Dendritic cell treated with granulocyte-macrophage colony-stimulating factor and Interleukin-4, amounts not matched to agents 40 ng/mL and 50 ng/mL, for 4 days (primary cell): Measurements from ENCODE around the gene ACD.
A peak's percentile ranks its signal among the peaks of the same experiment; 100 is the strongest.

Source experiments
- H3K27ac Mint-ChIP-seq: one replicate; pipeline ENCODE4 v1.8.0; 2022; ENCODE audit warnings: mild to moderate bottlenecking, mixed read lengths
- H3K27me3 Mint-ChIP-seq: one replicate; pipeline ENCODE4 v1.8.0; 2022; ENCODE audit warnings: mild to moderate bottlenecking, mixed read lengths
- H3K36me3 Mint-ChIP-seq: one replicate; pipeline ENCODE4 v1.8.0; 2022; ENCODE audit warnings: low read depth, mixed read lengths
- H3K4me1 Mint-ChIP-seq: one replicate; pipeline ENCODE4 v1.8.0; 2022; ENCODE audit warnings: low read depth, mixed read lengths
- H3K4me3 Mint-ChIP-seq: one replicate; pipeline ENCODE4 v1.8.0; 2022; ENCODE audit warnings: mild to moderate bottlenecking, moderate library complexity, mixed read lengths
- H3K9me3 Mint-ChIP-seq: one replicate; pipeline ENCODE4 v1.8.0; 2022; ENCODE audit warnings: mixed read lengths
- intact Hi-C: fragments of 100-400 bp; cut with micrococcal nuclease; formaldehyde crosslinking; loops from one replicate; pipeline ENCODE4 v1.15.0; 2022

The ACD gene

GRCh38 chr16:67685388-67686112, 25.5 kb upstream of the ACD start:
- no peaks in the 10 kb centered on the region for H3K27me3 Mint-ChIP-seq
- no peaks in the 10 kb centered on the region for H3K9me3 Mint-ChIP-seq
- peaks cover 52% of the 10 kb centered on the region for H3K36me3 Mint-ChIP-seq
- no peak overlapping the region for H3K4me3 Mint-ChIP-seq
- intact Hi-C loops, result no loop called here
- no peak overlapping the region for H3K27ac Mint-ChIP-seq
- peaks cover 6% of the 10 kb centered on the region for H3K4me1 Mint-ChIP-seq

- Mint-ChIP-seq H3K4me3 (no peak overlapping the region), H3K9me3 (no peaks in the 10 kb centered on the region), H3K27me3 (no peaks in the 10 kb centered on the region), H3K36me3 (peaks cover 56% of the 10 kb centered on the region), H3K4me1 (peaks cover 6% of the 10 kb centered on the region), H3K27ac (no peak overlapping the region)
- intact Hi-C loops, result no loop called here
These were observed 23.7 kb upstream of the ACD start for GRCh38 chr16:67683767-67684166.

GRCh38 chr16:67679935-67680897, 20.2 kb upstream of the ACD start:
- H3K4me3 Mint-ChIP-seq, result no peak overlapping the region
- H3K36me3 Mint-ChIP-seq, result peaks cover 63% of the 10 kb centered on the region
- no peak overlapping the region for H3K27ac Mint-ChIP-seq
- H3K4me1 Mint-ChIP-seq, result peaks cover 7% of the 10 kb centered on the region
- H3K9me3 Mint-ChIP-seq, result no peaks in the 10 kb centered on the region
- H3K27me3 Mint-ChIP-seq, result no peaks in the 10 kb centered on the region
- intact Hi-C loops, result loop anchor here (5.0 kb wide), 1 partner anchor 37 kb away; the partner anchor contains the start of gene GFOD2

GRCh38 chr16:67678354-67679023, 18.4 kb upstream of the ACD start:
- Mint-ChIP-seq H3K4me3 (no peak overlapping the region), H3K4me1 (peaks cover 24% of the 10 kb centered on the region), H3K9me3 (no peaks in the 10 kb centered on the region), H3K27me3 (no peaks in the 10 kb centered on the region), H3K36me3 (peaks cover 52% of the 10 kb centered on the region), H3K27ac (no peak overlapping the region)
- intact Hi-C loops, result loop anchor here (5.0 kb wide), 1 partner anchor 39 kb away; the partner anchor contains the start of gene GFOD2

GRCh38 chr16:67677712-67678111, 17.7 kb upstream of the ACD start:
- intact Hi-C loops, result loop anchor here (5.0 kb wide), 1 partner anchor 40 kb away; the partner anchor contains the start of gene GFOD2

GRCh38 chr16:67676939-67677338, 16.9 kb upstream of the ACD start:
- Mint-ChIP-seq H3K9me3 (no peaks in the 10 kb centered on the region), H3K27ac (no peak overlapping the region)

More at GRCh38 chr16:67677712-67678111, 17.7 kb upstream of the ACD start:
- no peaks in the 10 kb centered on the region for H3K27me3 Mint-ChIP-seq
- peaks cover 45% of the 10 kb centered on the region for H3K36me3 Mint-ChIP-seq
- peaks cover 32% of the 10 kb centered on the region for H3K4me1 Mint-ChIP-seq
- no peaks in the 10 kb centered on the region for H3K9me3 Mint-ChIP-seq
- no peak overlapping the region for H3K4me3 Mint-ChIP-seq
- H3K27ac Mint-ChIP-seq, result no peak overlapping the region

GRCh38 chr16:67676516-67676915, 16.5 kb upstream of the ACD start:
- Mint-ChIP-seq H3K27me3 (no peaks in the 10 kb centered on the region), H3K27ac (no peak overlapping the region), H3K9me3 (no peaks in the 10 kb centered on the region), H3K36me3 (peaks cover 36% of the 10 kb centered on the region), H3K4me1 (peaks cover 38% of the 10 kb centered on the region), H3K4me3 (no peak overlapping the region)
- intact Hi-C loops, result loop anchor here (5.0 kb wide), 1 partner anchor 41 kb away; the partner anchor contains the start of gene GFOD2

More at GRCh38 chr16:67676939-67677338, 16.9 kb upstream of the ACD start:
- intact Hi-C loops, result loop anchor here (5.0 kb wide), 1 partner anchor 40 kb away; the partner anchor contains the start of gene GFOD2
- Mint-ChIP-seq H3K36me3 (peaks cover 37% of the 10 kb centered on the region), H3K4me3 (no peak overlapping the region), H3K27me3 (no peaks in the 10 kb centered on the region), H3K4me1 (peaks cover 38% of the 10 kb centered on the region)

GRCh38 chr16:67675999-67676398, 15.9 kb upstream of the ACD start:
- Mint-ChIP-seq H3K27me3 (no peaks in the 10 kb centered on the region), H3K4me1 (peaks cover 38% of the 10 kb centered on the region)

GRCh38 chr16:67675579-67675935, 15.5 kb upstream of the ACD start:
- H3K4me1 Mint-ChIP-seq, result peaks cover 38% of the 10 kb centered on the region
- H3K27me3 Mint-ChIP-seq, result no peaks in the 10 kb centered on the region
- no peaks in the 10 kb centered on the region for H3K9me3 Mint-ChIP-seq
- peaks cover 27% of the 10 kb centered on the region for H3K36me3 Mint-ChIP-seq
- H3K4me3 Mint-ChIP-seq, result no peak overlapping the region
- H3K27ac Mint-ChIP-seq, result peak overlapping the region; percentile 88
- intact Hi-C loops, result loop anchor here (5.0 kb wide), 1 partner anchor 42 kb away; the partner anchor contains the start of gene GFOD2

More at GRCh38 chr16:67675999-67676398, 15.9 kb upstream of the ACD start:
- intact Hi-C loops, result loop anchor here (5.0 kb wide), 1 partner anchor 41 kb away; the partner anchor contains the start of gene GFOD2
- Mint-ChIP-seq H3K27ac (no peak overlapping the region), H3K9me3 (no peaks in the 10 kb centered on the region), H3K4me3 (no peak overlapping the region), H3K36me3 (peaks cover 31% of the 10 kb centered on the region)

- intact Hi-C loops, result loop anchor here (5.0 kb wide), 2 partner anchors 42 to 367 kb away; partner anchors contain the start of gene GFOD2
These were observed 15.0 kb upstream of the ACD start for GRCh38 chr16:67674851-67675578.

GRCh38 chr16:67673712-67674580, 13.9 kb upstream of the ACD start:
- Mint-ChIP-seq H3K27me3 (no peaks in the 10 kb centered on the region), H3K36me3 (peaks cover 18% of the 10 kb centered on the region), H3K4me1 (peaks cover 44% of the 10 kb centered on the region), H3K27ac (peak overlapping the region; percentile 88), H3K4me3 (peak overlapping the region; percentile 56), H3K9me3 (no peaks in the 10 kb centered on the region)
- intact Hi-C loops, result loop anchor here (1.0 to 5.0 kb wide), 4 partner anchors 133 to 368 kb away; partner anchors contain the start of genes RANBP10 and TSNAXIP1

More at GRCh38 chr16:67674851-67675578, 15.0 kb upstream of the ACD start:
- H3K27ac Mint-ChIP-seq, result peak overlapping the region; percentile 88
- peaks cover 21% of the 10 kb centered on the region for H3K36me3 Mint-ChIP-seq
- H3K9me3 Mint-ChIP-seq, result no peaks in the 10 kb centered on the region
- H3K4me1 Mint-ChIP-seq, result peaks cover 38% of the 10 kb centered on the region
- no peak overlapping the region for H3K4me3 Mint-ChIP-seq
- no peaks in the 10 kb centered on the region for H3K27me3 Mint-ChIP-seq
